ENCODE results near the gene TRANK1. TPM values are rescaled to one million over a fixed set of nuclear protein-coding genes. Genes with fewer than 3 reads are reported as not detected.
A peak's percentile ranks its signal among the peaks of the same experiment; 100 is the strongest.

TRANK1 gene
- total RNA-seq, 6 experiments from 2014 or later, result 1.00 to 3.0 (median 1.4) TPM

DNA sequence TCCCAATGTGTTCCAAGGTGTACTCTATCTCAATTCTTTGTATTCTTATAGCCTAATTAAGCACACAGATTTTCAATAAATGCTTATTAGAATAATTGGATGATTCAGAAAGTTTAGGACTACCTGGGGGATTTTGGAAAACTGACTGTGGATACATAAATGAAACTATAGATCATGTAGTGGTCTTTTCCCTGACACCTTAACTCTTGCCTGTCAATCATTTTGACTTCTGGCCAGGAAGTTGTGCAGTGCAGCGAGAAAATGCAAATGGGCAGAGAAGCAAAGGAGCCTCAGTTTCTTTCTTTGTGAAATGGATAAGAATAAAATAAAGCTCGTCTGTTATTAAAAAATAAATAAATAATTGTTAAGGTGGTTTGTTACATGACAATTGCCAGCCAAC, 133.1 kb downstream of the TRANK1 start:
- Mint-ChIP-seq H3K9me3 (no peaks in the 10 kb centered on the region), H3K27ac (no peak overlapping the region), H3K4me1 (ENCODE audit: low read depth) (no peaks in the 10 kb centered on the region), H3K36me3 (ENCODE audit: low read depth) (no peaks in the 10 kb centered on the region), H3K27me3 (ENCODE audit: insufficient read depth) (no peaks in the 10 kb centered on the region; the same call in none of the 2 replicates), H3K4me3 (no peak overlapping the region)
- no peak for DNase-seq
- TF ChIP-seq, protein P1, sequence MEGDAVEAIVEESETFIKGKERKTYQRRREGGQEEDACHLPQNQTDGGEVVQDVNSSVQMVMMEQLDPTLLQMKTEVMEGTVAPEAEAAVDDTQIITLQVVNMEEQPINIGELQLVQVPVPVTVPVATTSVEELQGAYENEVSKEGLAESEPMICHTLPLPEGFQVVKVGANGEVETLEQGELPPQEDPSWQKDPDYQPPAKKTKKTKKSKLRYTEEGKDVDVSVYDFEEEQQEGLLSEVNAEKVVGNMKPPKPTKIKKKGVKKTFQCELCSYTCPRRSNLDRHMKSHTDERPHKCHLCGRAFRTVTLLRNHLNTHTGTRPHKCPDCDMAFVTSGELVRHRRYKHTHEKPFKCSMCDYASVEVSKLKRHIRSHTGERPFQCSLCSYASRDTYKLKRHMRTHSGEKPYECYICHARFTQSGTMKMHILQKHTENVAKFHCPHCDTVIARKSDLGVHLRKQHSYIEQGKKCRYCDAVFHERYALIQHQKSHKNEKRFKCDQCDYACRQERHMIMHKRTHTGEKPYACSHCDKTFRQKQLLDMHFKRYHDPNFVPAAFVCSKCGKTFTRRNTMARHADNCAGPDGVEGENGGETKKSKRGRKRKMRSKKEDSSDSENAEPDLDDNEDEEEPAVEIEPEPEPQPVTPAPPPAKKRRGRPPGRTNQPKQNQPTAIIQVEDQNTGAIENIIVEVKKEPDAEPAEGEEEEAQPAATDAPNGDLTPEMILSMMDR (IDR thresholded peaks at IDR 0.05), result no peak

DNA sequence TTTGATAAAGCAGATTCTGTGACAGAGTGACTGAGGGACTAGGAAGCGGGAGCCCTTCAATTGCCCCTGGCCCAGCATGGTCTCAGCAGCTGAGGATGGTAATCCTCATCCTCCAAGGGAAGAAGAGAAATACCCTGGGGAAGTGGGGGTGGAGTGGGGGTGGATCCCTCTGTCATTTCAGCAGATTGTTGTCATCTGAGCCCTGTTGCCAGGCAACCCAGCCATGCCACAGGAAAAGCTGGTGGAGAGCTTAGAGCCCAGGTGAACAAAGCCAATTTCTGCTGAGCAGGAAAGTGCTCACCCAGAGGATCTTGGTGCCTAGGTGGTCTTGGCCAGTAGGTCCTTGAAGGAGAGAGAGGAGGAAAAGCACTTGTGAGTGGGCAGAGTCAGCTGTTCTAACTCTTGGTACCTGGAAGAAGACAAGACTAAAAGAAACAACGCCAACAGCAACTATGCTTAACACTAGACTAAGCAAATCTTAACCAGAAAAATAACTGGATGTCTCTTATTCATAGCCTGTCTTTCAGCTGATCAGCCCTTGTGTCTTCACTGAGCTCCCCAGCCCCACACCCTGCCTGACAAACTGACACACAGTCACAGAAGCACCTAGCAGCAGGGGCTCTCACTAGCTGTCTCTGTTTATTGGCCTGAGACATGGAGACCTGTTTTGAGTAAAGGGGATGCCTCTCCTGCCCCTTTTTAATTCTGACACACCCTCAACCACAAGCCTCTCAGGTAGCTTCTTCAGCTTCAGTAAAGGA, 140.4 kb downstream of the TRANK1 start:
- DNase-seq, result no peak
- no peaks in the 10 kb centered on the region; the same call in 1 of the 2 replicates for H3K9me3 Mint-ChIP-seq
- no peak overlapping the region for H3K4me3 Mint-ChIP-seq
- H3K4me1 Mint-ChIP-seq (ENCODE audit: low read depth), result no peaks in the 10 kb centered on the region
- H3K36me3 Mint-ChIP-seq (ENCODE audit: low read depth), result no peaks in the 10 kb centered on the region
- H3K27ac Mint-ChIP-seq, result no peak overlapping the region
- TF ChIP-seq, protein P1 (IDR thresholded peaks at IDR 0.05), result no peak
- H3K27me3 Mint-ChIP-seq (ENCODE audit: insufficient read depth), result peaks cover 7% of the 10 kb centered on the region

DNA sequence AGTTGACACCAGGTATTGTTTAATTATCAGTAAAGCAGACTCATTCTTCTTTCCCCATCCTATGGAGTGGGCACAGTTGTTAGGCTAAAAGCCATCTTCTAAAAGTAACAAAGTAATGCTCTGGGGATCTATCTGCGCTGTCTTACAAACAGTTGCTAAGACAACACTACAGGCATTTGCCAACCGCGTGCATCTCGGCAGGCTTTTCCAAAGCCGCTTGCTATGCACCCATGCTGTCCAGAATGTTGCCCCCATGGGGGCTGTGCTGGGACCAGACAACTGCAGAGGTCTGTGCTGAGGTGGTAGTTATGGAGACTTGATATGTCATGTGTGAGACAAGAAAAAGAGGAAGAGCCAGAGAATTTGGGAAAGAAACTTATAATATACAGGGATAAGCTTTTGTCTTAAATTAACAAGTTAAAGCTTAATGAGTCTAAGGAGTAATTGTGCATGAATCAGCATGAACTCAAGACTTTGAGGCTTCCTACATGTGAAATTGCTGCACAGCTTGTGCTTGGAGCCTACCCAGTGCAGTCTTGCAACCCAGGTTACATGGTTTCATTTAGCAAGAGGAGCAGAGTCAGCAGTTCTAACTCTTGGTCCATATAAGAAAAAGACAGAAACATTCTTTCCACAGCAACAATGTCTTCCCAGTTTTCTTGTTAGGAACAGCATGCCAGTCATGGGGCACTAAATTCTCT, 141.6 kb downstream of the TRANK1 start:
- TF ChIP-seq, protein P1 (IDR thresholded peaks at IDR 0.05), result no peak
- peaks cover 7% of the 10 kb centered on the region for H3K27me3 Mint-ChIP-seq (ENCODE audit: insufficient read depth)

DNA sequence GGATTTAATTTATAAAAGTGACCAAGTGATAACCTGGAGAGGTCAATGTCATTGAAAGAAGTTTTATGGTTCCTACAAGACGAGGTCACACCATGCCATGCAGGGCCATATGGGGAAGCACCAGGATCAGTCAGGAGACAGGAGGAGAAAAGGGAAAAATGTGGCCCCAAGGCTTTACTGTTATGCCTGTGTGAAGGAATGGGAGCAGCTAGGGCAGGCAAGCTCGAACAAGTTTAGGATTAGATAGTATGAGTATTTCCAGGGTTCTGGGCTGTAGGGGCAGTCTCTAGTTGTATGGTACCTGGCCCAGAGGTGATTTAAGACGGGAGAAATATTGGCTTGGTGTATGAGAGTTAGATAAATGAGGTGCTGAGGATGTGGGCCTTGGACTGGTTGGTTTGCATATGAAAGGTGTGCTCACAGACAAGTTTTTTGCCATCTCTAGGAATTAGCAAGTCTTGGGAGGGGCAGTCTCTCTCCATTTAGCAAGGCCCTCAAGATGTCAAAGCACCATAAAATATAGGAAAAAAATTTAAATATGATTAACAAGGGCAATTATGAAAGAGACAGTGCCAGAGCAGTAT, 144.2 kb downstream of the TRANK1 start:
- Mint-ChIP-seq H3K4me3 (no peak overlapping the region), H3K4me1 (ENCODE audit: low read depth) (no peaks in the 10 kb centered on the region), H3K27me3 (ENCODE audit: insufficient read depth) (peaks cover 7% of the 10 kb centered on the region), H3K9me3 (no peaks in the 10 kb centered on the region), H3K27ac (no peak overlapping the region), H3K36me3 (ENCODE audit: low read depth) (no peaks in the 10 kb centered on the region)
- no peak for DNase-seq
- TF ChIP-seq, protein P1 (IDR thresholded peaks at IDR 0.05), result no peak

More for the DNA sequence above, 141.6 kb downstream of the TRANK1 start:
- Mint-ChIP-seq H3K4me1 (ENCODE audit: low read depth) (no peaks in the 10 kb centered on the region), H3K4me3 (no peak overlapping the region), H3K9me3 (no peaks in the 10 kb centered on the region; the same call in 1 of the 2 replicates), H3K27ac (no peak overlapping the region), H3K36me3 (ENCODE audit: low read depth) (no peaks in the 10 kb centered on the region)
- no peak for DNase-seq

DNA sequence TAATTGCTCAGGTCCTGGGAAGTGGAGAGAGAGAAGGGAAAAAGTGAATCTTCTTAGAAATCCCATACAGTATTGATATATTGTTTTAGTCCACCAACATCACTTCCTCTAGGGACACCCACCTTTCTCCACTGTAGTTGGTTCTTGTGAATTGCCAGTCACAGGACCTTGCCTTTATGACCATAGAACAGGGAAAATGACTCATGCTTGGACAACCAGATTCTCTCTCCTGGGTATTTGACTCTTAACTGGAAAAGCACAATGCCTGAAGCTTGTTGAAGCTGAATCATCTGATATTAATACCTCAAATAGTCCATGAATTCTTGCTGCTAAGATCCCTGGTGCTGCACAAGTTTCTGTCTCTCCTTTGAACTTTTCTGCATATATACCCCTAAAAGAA, 148.0 kb downstream of the TRANK1 start:
- DNase-seq, result peak; percentile 31

More for the DNA sequence above, 148.0 kb downstream of the TRANK1 start:
- Mint-ChIP-seq H3K4me1 (ENCODE audit: low read depth) (no peaks in the 10 kb centered on the region), H3K4me3 (no peak overlapping the region), H3K27me3 (ENCODE audit: insufficient read depth) (peaks cover 9% of the 10 kb centered on the region), H3K27ac (no peak overlapping the region), H3K36me3 (ENCODE audit: low read depth) (no peaks in the 10 kb centered on the region), H3K9me3 (no peaks in the 10 kb centered on the region)
- TF ChIP-seq, protein P1 (IDR thresholded peaks at IDR 0.05), result no peak
